ENCODE results near the gene ZNF761. TPM values are rescaled to one million over a fixed set of nuclear protein-coding genes. Genes with fewer than 3 reads are reported as not detected.
"Not testable (repeated sequence)": the region's sequence is repeated elsewhere in the genome, so short reads cannot be mapped to it uniquely, and the experiment has no call there.

Gene ZNF761
- total RNA-seq, 1 experiment from 2014 or later: 32.7 TPM

DNA sequence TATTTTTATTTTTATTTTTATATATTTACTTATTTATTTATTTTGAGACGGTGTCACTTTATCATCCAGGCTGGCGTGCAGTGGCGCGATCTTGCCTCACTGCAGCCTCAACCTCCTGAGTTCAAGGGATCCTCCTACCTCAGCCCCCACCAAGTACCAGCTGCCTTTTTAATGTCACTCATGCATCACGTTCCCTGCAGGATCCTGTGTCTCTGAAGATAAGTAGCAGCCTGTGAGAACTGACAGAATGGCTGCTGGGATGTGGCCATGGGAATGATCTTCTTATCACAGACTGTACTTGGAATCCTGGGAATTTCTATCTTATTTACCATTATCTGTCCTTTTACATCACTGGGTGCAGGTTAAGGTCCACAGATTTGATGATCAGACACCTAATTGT, 9.2 kb upstream of the ZNF761 start:
- no peak overlapping the region for H2BK15ac ChIP-seq (ENCODE audit: low read depth, low read length)
- H3K4ac ChIP-seq (ENCODE audit: low read depth, low read length): no peak overlapping the region
- no peak for DNase-seq
- no peaks in the 10 kb centered on the region for H3K27me3 ChIP-seq (ENCODE audit: insufficient read depth, low read length)
- H2AK5ac ChIP-seq (ENCODE audit: insufficient read length, low read length): no peak overlapping the region
- no peak overlapping the region for H2BK12ac ChIP-seq (ENCODE audit: insufficient read length, low read depth, low read length)
- H3K23ac ChIP-seq (ENCODE audit: insufficient read length, low read depth, low read length): no peak overlapping the region
- Mint-ChIP-seq H3K4me3 (no peak overlapping the region), H3K36me3 (ENCODE audit: insufficient read depth in 1 of 3, low read depth in 3 of 3) (no peaks in the 10 kb centered on the region), H3K27me3 (ENCODE audit: low read depth) (no peaks in the 10 kb centered on the region), H3K9me3 (peaks cover 0 to 2% of the 10 kb centered on the region in 2 experiments; a peak in 1 of 5 replicates), H3K4me1 (peaks cover 14 to 23% of the 10 kb centered on the region in 2 experiments), H3K27ac (no peak overlapping the region)
- no peak overlapping the region for H3K9ac ChIP-seq (ENCODE audit: extremely low read depth, insufficient read length, low read length)
- H4K20me1 ChIP-seq (ENCODE audit: control insufficient read depth, insufficient read depth, insufficient read length): no peaks in the 10 kb centered on the region
- H4K91ac ChIP-seq (ENCODE audit: insufficient read length, low read depth, low read length): no peak overlapping the region
- TF ChIP-seq, protein P1, sequence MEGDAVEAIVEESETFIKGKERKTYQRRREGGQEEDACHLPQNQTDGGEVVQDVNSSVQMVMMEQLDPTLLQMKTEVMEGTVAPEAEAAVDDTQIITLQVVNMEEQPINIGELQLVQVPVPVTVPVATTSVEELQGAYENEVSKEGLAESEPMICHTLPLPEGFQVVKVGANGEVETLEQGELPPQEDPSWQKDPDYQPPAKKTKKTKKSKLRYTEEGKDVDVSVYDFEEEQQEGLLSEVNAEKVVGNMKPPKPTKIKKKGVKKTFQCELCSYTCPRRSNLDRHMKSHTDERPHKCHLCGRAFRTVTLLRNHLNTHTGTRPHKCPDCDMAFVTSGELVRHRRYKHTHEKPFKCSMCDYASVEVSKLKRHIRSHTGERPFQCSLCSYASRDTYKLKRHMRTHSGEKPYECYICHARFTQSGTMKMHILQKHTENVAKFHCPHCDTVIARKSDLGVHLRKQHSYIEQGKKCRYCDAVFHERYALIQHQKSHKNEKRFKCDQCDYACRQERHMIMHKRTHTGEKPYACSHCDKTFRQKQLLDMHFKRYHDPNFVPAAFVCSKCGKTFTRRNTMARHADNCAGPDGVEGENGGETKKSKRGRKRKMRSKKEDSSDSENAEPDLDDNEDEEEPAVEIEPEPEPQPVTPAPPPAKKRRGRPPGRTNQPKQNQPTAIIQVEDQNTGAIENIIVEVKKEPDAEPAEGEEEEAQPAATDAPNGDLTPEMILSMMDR (conservative IDR thresholded peaks at IDR 0.05): no peak
- no peak overlapping the region for H2BK120ac ChIP-seq (ENCODE audit: low read depth, low read length, poor library complexity, severe bottlenecking)
- H3K9me3 ChIP-seq (ENCODE audit: control insufficient read depth, low read depth, low read length): no peaks in the 10 kb centered on the region
- no peak overlapping the region for H2BK5ac ChIP-seq (ENCODE audit: insufficient read length, low read length)
- no peak overlapping the region for H3K14ac ChIP-seq (ENCODE audit: insufficient read depth, low read length)
- H4K8ac ChIP-seq (replicated peaks; ENCODE audit: insufficient read length, low read depth, low read length): no peak overlapping the region
- H2BK20ac ChIP-seq (ENCODE audit: low read depth, low read length, poor library complexity, severe bottlenecking): no peak overlapping the region
- no peak overlapping the region for H3K56ac ChIP-seq (ENCODE audit: insufficient read length, low read depth, low read length)
- H3K18ac ChIP-seq (ENCODE audit: insufficient read length, low read depth, low read length): no peak overlapping the region
- WGBS (ENCODE audit: extremely low coverage, insufficient read length, low lambda C conversion rate): no CpG with 5 or more reads among the region's 5 CpGs
- no peaks in the 10 kb centered on the region for H3K79me2 ChIP-seq (ENCODE audit: insufficient read depth, low read length)
- no peaks in the 10 kb centered on the region for H3K79me1 ChIP-seq (ENCODE audit: insufficient read depth, low read depth, low read length, poor library complexity, severe bottlenecking)
- H3T11ph ChIP-seq (ENCODE audit: low read length): no peak overlapping the region
- H4K5ac ChIP-seq (ENCODE audit: insufficient read length, low read depth, low read length): no peak overlapping the region
- H2AFZ ChIP-seq (ENCODE audit: low read length): no peak overlapping the region
- H3K23me2 ChIP-seq (ENCODE audit: insufficient read length, low read depth, low read length, poor library complexity, severe bottlenecking): no peaks in the 10 kb centered on the region
- H3K27ac ChIP-seq (ENCODE audit: insufficient read length, low read depth, low read length): no peak overlapping the region
- no peak overlapping the region for H3K4me2 ChIP-seq (ENCODE audit: insufficient read depth, insufficient read length, low read length)
- H3K4me1 ChIP-seq (ENCODE audit: insufficient read depth, low read length): no peaks in the 10 kb centered on the region

DNA sequence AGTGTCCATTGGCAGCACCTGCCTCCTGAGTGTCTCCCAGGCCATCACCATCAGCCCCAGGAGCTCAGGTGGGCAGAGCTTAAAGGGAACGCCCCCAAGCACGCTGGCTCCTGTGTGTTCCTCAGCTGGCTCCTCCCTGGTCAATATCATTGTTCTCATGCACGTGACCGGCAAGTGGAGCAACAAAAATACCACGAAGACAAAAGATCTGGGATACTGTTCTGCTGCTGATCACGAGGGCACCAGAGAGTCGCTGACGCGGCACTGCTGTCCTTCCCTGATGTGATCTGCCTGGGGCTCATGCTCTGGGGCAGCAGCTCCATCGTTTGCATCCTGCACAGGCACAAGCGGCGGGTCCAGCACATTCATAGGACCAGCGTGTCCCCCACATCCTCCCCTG, 8.7 kb upstream of the ZNF761 start:
- H3K4me2 ChIP-seq (ENCODE audit: insufficient read depth, insufficient read length, low read length): peak overlapping the region; percentile 43
- H3K27ac Mint-ChIP-seq: not testable (repeated sequence)
- WGBS (ENCODE audit: extremely low coverage, insufficient read length, low lambda C conversion rate): no CpG with 5 or more reads among the region's 13 CpGs

More for the DNA sequence above, 8.7 kb upstream of the ZNF761 start:
- H4K91ac ChIP-seq (ENCODE audit: insufficient read length, low read depth, low read length); H3K9me3 Mint-ChIP-seq; H3K56ac ChIP-seq (ENCODE audit: insufficient read length, low read depth, low read length); H2BK5ac ChIP-seq (ENCODE audit: insufficient read length, low read length); H3K27me3 ChIP-seq (ENCODE audit: insufficient read depth, low read length); H4K20me1 ChIP-seq (ENCODE audit: control insufficient read depth, insufficient read depth, insufficient read length); H4K8ac ChIP-seq (replicated peaks; ENCODE audit: insufficient read length, low read depth, low read length); H2BK20ac ChIP-seq (ENCODE audit: low read depth, low read length, poor library complexity, severe bottlenecking); H3K9ac ChIP-seq (ENCODE audit: extremely low read depth, insufficient read length, low read length); DNase-seq; H2BK15ac ChIP-seq (ENCODE audit: low read depth, low read length); H3K27me3 Mint-ChIP-seq (ENCODE audit: low read depth); H3K79me2 ChIP-seq (ENCODE audit: insufficient read depth, low read length); H3K27ac ChIP-seq (ENCODE audit: insufficient read length, low read depth, low read length); H3K18ac ChIP-seq (ENCODE audit: insufficient read length, low read depth, low read length); H3K9me3 ChIP-seq (ENCODE audit: control insufficient read depth, low read depth, low read length); H3K4me1 ChIP-seq (ENCODE audit: insufficient read depth, low read length); H2AK5ac ChIP-seq (ENCODE audit: insufficient read length, low read length); H4K5ac ChIP-seq (ENCODE audit: insufficient read length, low read depth, low read length); H2BK120ac ChIP-seq (ENCODE audit: low read depth, low read length, poor library complexity, severe bottlenecking); H3K79me1 ChIP-seq (ENCODE audit: insufficient read depth, low read depth, low read length, poor library complexity, severe bottlenecking); H3K36me3 Mint-ChIP-seq (ENCODE audit: insufficient read depth in 1 of 3, low read depth in 3 of 3); H2AFZ ChIP-seq (ENCODE audit: low read length); H3K23ac ChIP-seq (ENCODE audit: insufficient read length, low read depth, low read length); H2BK12ac ChIP-seq (ENCODE audit: insufficient read length, low read depth, low read length); H3K23me2 ChIP-seq (ENCODE audit: insufficient read length, low read depth, low read length, poor library complexity, severe bottlenecking); H3K4ac ChIP-seq (ENCODE audit: low read depth, low read length); H3K14ac ChIP-seq (ENCODE audit: insufficient read depth, low read length); H3T11ph ChIP-seq (ENCODE audit: low read length): not testable (repeated sequence)
- Mint-ChIP-seq H3K4me1 (peaks cover 14 to 23% of the 10 kb centered on the region in 2 experiments), H3K4me3 (peak overlapping the region in 1 of 2 experiments; percentile 25; a peak in 1 of 5 replicates)

Measured in H9 (cell line).